K562 (cell line): ENCODE data around the gene GRAMD1B. TPM values are rescaled to one million over a fixed set of nuclear protein-coding genes. Genes with fewer than 3 reads are reported as not detected.
A peak's percentile ranks its signal among the peaks of the same experiment; 100 is the strongest.

Experiments used
- ATAC-seq: fragments of 200-7000 bp; cut with Tn5 transposase; 3 replicates; pipeline ENCODE4 v1.9.1; 2020; ENCODE audit warnings: moderate library complexity
- BruUV-seq: library from RNA; stranded (reverse); fragments of 400-500 nt; replicated peaks from 2 replicates; lab custom pipeline; 2021; lab: Mats Ljungman, UMichigan
- CTCF ChIA-PET: fragments of 300-600 bp; formaldehyde crosslinking; extraction: SDS; loops from one replicate; lab custom pipeline; 2021; ENCODE audit warnings: low intra/inter-chr PET ratio; lab: Yijun Ruan, JAX
- POLR2A ChIA-PET: fragments of 300-600, 350-650 bp; sonication (Branson Sonifier 250); formaldehyde crosslinking; extraction: SDS; loops from one replicate; lab custom pipeline; 2021; ENCODE audit warnings: antibody characterized with exemption, inconsistent platforms; lab: Yijun Ruan, JAX
- DNase-seq, 4 experiments: peaks; one replicate each; pipeline versions ENCODE4 v3.0.0 to v3.0.0-alpha.2; 2011 to 2018; ENCODE audit warnings: low spot score in 3 of 4, mixed read lengths in 3 of 4; ENCODE audit errors: extremely low read depth in 1 of 4
- FAIRE-seq: peaks from 2 replicates; lab custom pipeline; 2011; peaks lifted over from hg19 to GRCh38; lab: Jason Lieb, UNC
- H2AFZ ChIP-seq: 2 replicates; pipeline ENCODE4 v1.6.0; 2011; ENCODE audit warnings: low read depth, low read length, control low read depth, inconsistent platforms
- H3K27ac ChIP-seq: fragments of 200-600 bp; 3 replicates; pipeline ENCODE4 v1.8.0; 2011; ENCODE audit warnings: low read depth, mild to moderate bottlenecking, control low read depth, inconsistent platforms, low read length, moderate library complexity, mixed read lengths; ENCODE audit errors: extremely low read depth
- H3K27me3 ChIP-seq, 2 experiments: fragments of 300-600 bp in 1 of 2; 2 replicates in 1 of 2; 3 replicates in 1 of 2; pipeline versions ENCODE4 v1.6.0 to v1.8.0; 2011; ENCODE audit warnings: inconsistent platforms in 2 of 2, low read length in 2 of 2, mild to moderate bottlenecking in 1 of 2, mixed read lengths in 1 of 2, moderate library complexity in 1 of 2; ENCODE audit not compliant: control insufficient read depth in 2 of 2, insufficient read depth in 2 of 2
- H3K36me3 ChIP-seq: fragments of 300-600 bp; 3 replicates; pipeline ENCODE4 v1.8.0; 2011; ENCODE audit warnings: mild to moderate bottlenecking, low read length, inconsistent platforms; ENCODE audit not compliant: control insufficient read depth, insufficient read depth
- H3K4me1 ChIP-seq, 2 experiments: fragments of 200-600 bp in 1 of 2; replicated peaks in 1 of 2; 2 replicates in 1 of 2; 3 replicates in 1 of 2; pipeline versions ENCODE4 v1.5.1 to v1.8.0; 2011; ENCODE audit warnings: inconsistent platforms in 2 of 2, low read length in 2 of 2, mild to moderate bottlenecking in 1 of 2, mixed read lengths in 1 of 2, moderate library complexity in 1 of 2; ENCODE audit not compliant: control insufficient read depth in 2 of 2, insufficient read depth in 2 of 2
- H3K4me2 ChIP-seq: 2 replicates; pipeline ENCODE4 v1.6.1; 2011; ENCODE audit warnings: low read length, control low read depth, inconsistent platforms, mixed read lengths; ENCODE audit not compliant: insufficient read depth
- H3K4me3 ChIP-seq: fragments of 200-600 bp; sonication (generic), shearing (Covaris generic); 2 replicates; pipeline ENCODE4 v1.5.1; 2016; ENCODE audit warnings: control low read depth, inconsistent platforms
- H3K79me2 ChIP-seq: fragments of 200-600 bp; 3 replicates; pipeline ENCODE4 v1.8.0; 2011; ENCODE audit warnings: low read length, inconsistent platforms; ENCODE audit not compliant: control insufficient read depth, insufficient read depth
- H3K9ac ChIP-seq, 2 experiments: 2 replicates each; pipeline versions ENCODE4 v1.6.0 to v1.6.1; 2011; ENCODE audit warnings: low read depth in 2 of 2, low read length in 2 of 2, control low read depth in 1 of 2, inconsistent platforms in 1 of 2, mild to moderate bottlenecking in 1 of 2, mixed read lengths in 1 of 2; ENCODE audit not compliant: insufficient read depth in 1 of 2
- H3K9me1 ChIP-seq: one replicate; pipeline ENCODE4 v1.6.0; 2011; ENCODE audit warnings: inconsistent platforms, mild to moderate bottlenecking, low read length, moderate library complexity; ENCODE audit not compliant: control insufficient read depth, insufficient read depth
- H3K9me3 ChIP-seq: replicated peaks from 2 replicates; pipeline ENCODE4 v1.5.1; 2011; ENCODE audit warnings: low read depth, low read length, inconsistent platforms; ENCODE audit not compliant: control insufficient read depth, insufficient read depth
- H4K20me1 ChIP-seq: replicated peaks from 2 replicates; pipeline ENCODE4 v1.6.1; 2011; ENCODE audit warnings: low read length, inconsistent platforms, mixed read lengths; ENCODE audit not compliant: control insufficient read depth, insufficient read depth
- ATF7 ChIP-seq: fragments of 450-650 bp; IDR thresholded peaks from 2 replicates; pipeline ENCODE4 v1.7.1; 2014; ENCODE audit warnings: mild to moderate bottlenecking, moderate library complexity
- BACH1 ChIP-seq: fragments of 200-800 bp; sonication (Bioruptor generic); IDR thresholded peaks from 2 replicates; pipeline ENCODE4 v1.6.1; 2016; ENCODE audit warnings: missing genetic modification characterization, missing compliant biosample characterization
- C11orf30 ChIP-seq: fragments of 450-650 bp; IDR thresholded peaks from 2 replicates; pipeline ENCODE4 v1.6.1; 2016; ENCODE audit warnings: low read depth, mild to moderate bottlenecking
- CEBPG ChIP-seq, 3 experiments: fragments of 200-800 bp in 1 of 3; sonication (Bioruptor generic) in 1 of 3; sonication (generic) in 1 of 3; formaldehyde crosslinking in 1 of 3; IDR thresholded peaks in 2 of 3; conservative IDR thresholded peaks in 1 of 3; 2 replicates each; pipeline versions ENCODE4 v1.6.1 to v1.8.0; 2016 to 2022; ENCODE audit warnings: missing compliant biosample characterization in 2 of 3, missing genetic modification characterization in 2 of 3, mild to moderate bottlenecking in 1 of 3, missing genetic modification reagents in 1 of 3
- COPS2 ChIP-seq: fragments of 450-650 bp; conservative IDR thresholded peaks from 2 replicates; pipeline ENCODE4 v1.6.1; 2016; ENCODE audit warnings: mild to moderate bottlenecking, moderate library complexity
- DMBX1 ChIP-seq: fragments of 250-450 bp; sonication (Bioruptor Pico); IDR thresholded peaks from 2 replicates; pipeline ENCODE4 v1.8.0; 2022; ENCODE audit warnings: inconsistent platforms, mild to moderate bottlenecking, moderate library complexity, borderline replicate concordance
- EP300 ChIP-seq: IDR thresholded peaks from 2 replicates; pipeline ENCODE4 v1.6.1; 2012; ENCODE audit warnings: low read length, improper control_type of control experiment
- FOSL1 ChIP-seq: fragments of 200-800 bp; sonication (Bioruptor generic); conservative IDR thresholded peaks from 2 replicates; pipeline ENCODE4 v1.6.1; 2016; ENCODE audit warnings: missing genetic modification characterization, missing compliant biosample characterization
- GABPA ChIP-seq: fragments of 200-800 bp; sonication (Bioruptor generic); conservative IDR thresholded peaks from 2 replicates; pipeline ENCODE4 v1.6.1; 2016; ENCODE audit warnings: low read depth, missing genetic modification characterization, missing compliant biosample characterization
- KLF13 ChIP-seq: fragments of 450-650 bp; IDR thresholded peaks from 2 replicates; pipeline ENCODE4 v1.6.1; 2016; ENCODE audit warnings: missing genetic modification characterization, low read depth, mild to moderate bottlenecking, missing compliant biosample characterization, moderate library complexity, borderline replicate concordance
- MAFF ChIP-seq: IDR thresholded peaks from 2 replicates; pipeline ENCODE4 v1.6.1; 2012; ENCODE audit warnings: low read length, improper control_type of control experiment
- MAFK ChIP-seq: IDR thresholded peaks from 2 replicates; pipeline ENCODE4 v1.6.1; 2011; ENCODE audit warnings: low read length, improper control_type of control experiment
- NFE2L1 ChIP-seq: fragments of 450-650 bp; IDR thresholded peaks from 2 replicates; pipeline ENCODE4 v1.6.1; 2016; ENCODE audit warnings: missing genetic modification characterization, low read depth, mild to moderate bottlenecking, missing compliant biosample characterization, moderate library complexity, borderline replicate concordance
- NFIC ChIP-seq: fragments of 450-650 bp; IDR thresholded peaks from 2 replicates; pipeline ENCODE4 v1.6.1; 2017; ENCODE audit warnings: mild to moderate bottlenecking, inconsistent platforms
- NRF1 ChIP-seq, 2 experiments: fragments of 450-650 bp; IDR thresholded peaks in 1 of 2; conservative IDR thresholded peaks in 1 of 2; 2 replicates each; pipeline ENCODE4 v1.6.1; 2014; ENCODE audit warnings: mild to moderate bottlenecking in 2 of 2
- PCBP2 ChIP-seq: fragments of 200-400 bp; formaldehyde crosslinking; IDR thresholded peaks from 2 replicates; pipeline ENCODE4 v1.6.1; 2018; ENCODE audit warnings: low read length, low read depth, mild to moderate bottlenecking, moderate library complexity; ENCODE audit not compliant: poor library complexity, severe bottlenecking
- SRSF9 ChIP-seq: fragments of 200-400 bp; formaldehyde crosslinking; IDR thresholded peaks from 2 replicates; pipeline ENCODE4 v1.6.1; 2017; ENCODE audit warnings: low read depth, low read length, borderline replicate concordance
- TAF7 ChIP-seq: fragments of 450-650 bp; IDR thresholded peaks from 2 replicates; pipeline ENCODE4 v1.6.1; 2016; ENCODE audit warnings: missing genetic modification characterization, missing compliant biosample characterization
- TRIM28 ChIP-seq: fragments of 450-650 bp; IDR thresholded peaks from 2 replicates; pipeline ENCODE4 v1.6.1; 2017
- ZNF134 ChIP-seq: fragments of 250-450 bp; sonication (Bioruptor Pico); conservative IDR thresholded peaks from 2 replicates; pipeline ENCODE4 v1.4.0; 2020
- ZNF586 ChIP-seq: fragments of 450-650 bp; formaldehyde crosslinking; conservative IDR thresholded peaks from 2 replicates; pipeline ENCODE4 v1.4.0; 2020; ENCODE audit warnings: mild to moderate bottlenecking, moderate library complexity
- WGBS: fragments of 100-300 bp; shearing (Covaris generic); methylation state at CpG from one replicate; pipeline ENCODE4 v1.1.6; 2016; ENCODE audit warnings: low coverage, mixed read lengths; ENCODE audit not compliant: insufficient coverage; ENCODE audit errors: missing lambda C conversion rate; 5-methylcytosine and 5-hydroxymethylcytosine counted together
- in situ Hi-C: fragments of 300-500 bp; cut with MboI; formaldehyde crosslinking; loops from 4 replicates; pipeline ENCODE4 v1.15.0; 2018; ENCODE audit warnings: inconsistent platforms, mixed read lengths
- intact Hi-C: fragments of 100-400 bp; cut with micrococcal nuclease; formaldehyde crosslinking; loops from 2 replicates; pipeline ENCODE4 v1.14.2; 2022
- polyA plus RNA-seq, 8 experiments: library from polyadenylated mRNA; depleted of rRNA in 4 of 8; stranded (reverse) in 5 of 8; unstranded in 3 of 8; fragments of >200 nt; fragmentation: Nextera tagmentation in 2 of 8; fragmentation: Illumina TruSeq in 1 of 8; extraction: Ambion mirVana in 2 of 8; extraction: Trizol in 1 of 8; gene quantifications; 2 replicates each; pipeline versions ENCODE4 v1.2.1 to v1.2.3, GENCODE V29; 2011 to 2014; ENCODE audit warnings: inconsistent platforms in 1 of 8, missing spikeins in 1 of 8
- total RNA-seq, 7 experiments: library from RNA; depleted of rRNA in 6 of 7; stranded (reverse); fragments of >200 nt in 6 of 7; fragmentation: Illumina TruSeq in 2 of 7; extraction: Trizol in 2 of 7; gene quantifications; 2 replicates each; pipeline versions ENCODE4 v1.2.1 to v1.2.3, GENCODE V29; 2011 to 2021; ENCODE audit warnings: low replicate concordance in 1 of 7
- TF ChIP-seq, protein P1 (sequence below), 2 experiments: fragments of 450-650 bp in 1 of 2; sonication (generic) in 1 of 2; formaldehyde crosslinking in 1 of 2; IDR thresholded peaks in 1 of 2; conservative IDR thresholded peaks in 1 of 2; 2 replicates each; pipeline versions ENCODE4 v1.6.1 to v1.8.1; 2016 to 2023; ENCODE audit warnings: mild to moderate bottlenecking in 2 of 2, moderate library complexity in 2 of 2, inconsistent platforms in 1 of 2, missing genetic modification reagents in 1 of 2

Gene GRAMD1B
- total and polyA plus RNA-seq, 9 of the 15 experiments (the other 6 are each of a cell fraction or from before 2014, with no cell fraction given) = 0.31 TPM; not detected in 8

DNA sequence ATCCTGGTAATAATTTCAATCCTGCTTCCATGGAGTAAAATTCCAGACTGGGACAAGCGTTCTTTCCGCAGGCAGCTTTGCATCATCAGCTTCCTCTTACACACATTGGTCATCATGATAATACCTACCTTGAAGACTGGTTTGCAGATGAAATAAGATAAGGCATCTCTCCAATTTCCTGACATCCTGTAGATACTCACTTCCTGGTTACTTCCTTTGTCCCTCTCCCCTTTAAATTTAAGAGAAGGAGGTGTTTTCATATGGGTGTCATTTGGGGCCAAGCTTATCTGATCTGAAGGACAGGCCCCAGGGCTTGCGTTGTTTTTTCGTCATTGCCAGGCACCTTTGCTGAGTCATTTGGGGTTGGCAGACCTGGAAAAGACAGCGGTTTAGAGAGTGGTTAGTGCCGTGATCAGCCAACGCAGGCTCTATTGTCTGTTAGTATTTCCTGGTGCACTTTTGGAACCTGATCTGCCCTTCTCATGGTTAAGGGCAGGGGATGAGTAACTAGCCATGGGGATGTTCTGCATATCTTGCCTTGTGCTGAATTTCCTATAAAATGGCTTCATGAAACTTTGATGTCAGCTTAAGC is 24.1 kb downstream of the GRAMD1B start:
- Histone ChIP-seq H3K9ac (no peak overlapping the region), H2AFZ (no peak overlapping the region), H3K4me2 (no peak overlapping the region), H3K4me1 (no peaks in the 10 kb centered on the region; a peak in 1 of 5 replicates), H3K4me3 (no peak overlapping the region), H3K79me2 (no peaks in the 10 kb centered on the region), H3K36me3 (no peaks in the 10 kb centered on the region), H4K20me1 (no peaks in the 10 kb centered on the region), H3K9me1 (no peaks in the 10 kb centered on the region), H3K27ac (no peak overlapping the region), H3K9me3 (no peaks in the 10 kb centered on the region), H3K27me3 (no peaks in the 10 kb centered on the region; a peak in 1 of 5 replicates)
- intact Hi-C loops (no loop called here), in situ Hi-C loops (no loop called here)
- CTCF ChIA-PET = no interaction called here
- 0% methylated on average over 7 of the region's 7 CpGs for WGBS
- FAIRE-seq = no peak
- POLR2A ChIA-PET = interaction anchor here (0.7 to 0.8 kb wide), 2 partner anchors 9 to 16 kb away, joined by 3 read pairs; no protein-coding TSS in a partner anchor
- no peak for DNase-seq
- no peak for ATAC-seq
- BruUV-seq = no TSS peak
- TF ChIP-seq, protein P1, sequence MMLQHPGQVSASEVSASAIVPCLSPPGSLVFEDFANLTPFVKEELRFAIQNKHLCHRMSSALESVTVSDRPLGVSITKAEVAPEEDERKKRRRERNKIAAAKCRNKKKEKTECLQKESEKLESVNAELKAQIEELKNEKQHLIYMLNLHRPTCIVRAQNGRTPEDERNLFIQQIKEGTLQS (IDR thresholded peaks at IDR 0.05) = peak; percentile 29; the same call in 1 of the 2 replicates
- TF ChIP-seq, protein P1 (CRISPR knock-in tag; conservative IDR thresholded peaks at IDR 0.05) = no peak
- TF ChIP-seq NFIC (no peak), KLF13 (tag) (no peak), TAF7 (0 out of 2 replicates have a peak, but pooled peaks have one; percentile 29), PCBP2 (no peak), TRIM28 (no peak), ATF7 (peak; percentile 39; the same call in 1 of the 2 replicates), EP300 (peak; percentile 34; the same call in 1 of the 2 replicates), COPS2 (no peak), CEBPG (CRISPR knock-in tag; IDR thresholded peaks at IDR 0.05) (no peak), CEBPG (tag; conservative IDR thresholded peaks at IDR 0.05 in 1 of 2, IDR thresholded peaks at IDR 0.05 in 1 of 2) (peak in 1 of 2 experiments; percentile 56; a peak in 2 of 4 replicates), FOSL1 (peak; percentile 46; the same call in 1 of the 2 replicates), DMBX1 (CRISPR knock-in tag) (no peak), MAFK (peak; percentile 19; the same call in 1 of the 2 replicates), ZNF586 (no peak), GABPA (tag) (peak; percentile 45), ZNF134 (CRISPR knock-in tag) (no peak), SRSF9 (no peak), BACH1 (tag) (peak; percentile 76; the same call in 1 of the 2 replicates), MAFF (peak; percentile 23; the same call in 1 of the 2 replicates), NRF1 (conservative IDR thresholded peaks at IDR 0.05 in 1 of 2, IDR thresholded peaks at IDR 0.05 in 1 of 2) (peak; percentile 26 to 32; a peak in 1 of 4 replicates), C11orf30 (peak; percentile 52), NFE2L1 (0 out of 2 replicates have a peak, but pooled peaks have one; percentile 8)
